OCI-LY1 (cell line): ENCODE results near the gene TRABD2B.

Source experiments
- H2AFZ ChIP-seq: fragments of 200-600 bp; sonication (generic), shearing (Covaris generic); 2 replicates; pipeline ENCODE4 v1.6.0; 2014; ENCODE audit warnings: antibody characterized with exemption, mild to moderate bottlenecking, low read length
- H3F3A ChIP-seq: fragments of 200-600 bp; sonication (generic), shearing (Covaris generic); 2 replicates; pipeline ENCODE4 v1.6.0; 2014; ENCODE audit warnings: mild to moderate bottlenecking, antibody characterized with exemption, low read length, moderate library complexity; ENCODE audit not compliant: insufficient read depth
- H3K27ac ChIP-seq: fragments of 200-600 bp; sonication (generic); 2 replicates; pipeline ENCODE4 v1.5.1; 2014; ENCODE audit warnings: low read length, mixed run types, mild to moderate bottlenecking, low read depth; ENCODE audit not compliant: poor library complexity, severe bottlenecking
- H3K27me3 ChIP-seq: fragments of 200-600 bp; sonication (generic); 2 replicates; pipeline ENCODE4 v1.6.0; 2014; ENCODE audit warnings: antibody characterized with exemption, mild to moderate bottlenecking, low read length, moderate library complexity; ENCODE audit not compliant: insufficient read depth
- H3K36me3 ChIP-seq: fragments of 200-600 bp; sonication (generic); 2 replicates; pipeline ENCODE4 v1.6.1; 2014; ENCODE audit warnings: mild to moderate bottlenecking, antibody characterized with exemption, low read length, moderate library complexity, mixed read lengths; ENCODE audit not compliant: insufficient read depth
- H3K4me1 ChIP-seq: fragments of 200-600 bp; sonication (generic); 2 replicates; pipeline ENCODE4 v1.5.1; 2014; ENCODE audit warnings: mild to moderate bottlenecking, low read length, moderate library complexity; ENCODE audit not compliant: insufficient read depth, severe bottlenecking
- H3K4me2 ChIP-seq: fragments of 200-600 bp; sonication (generic), shearing (Covaris generic); 2 replicates; pipeline ENCODE4 v1.6.1; 2014; ENCODE audit warnings: low read length
- H3K4me3 ChIP-seq: fragments of 200-600 bp; sonication (generic); 2 replicates; pipeline ENCODE4 v1.5.1; 2014; ENCODE audit warnings: low read length, low read depth, mild to moderate bottlenecking, mixed read lengths; ENCODE audit not compliant: poor library complexity, severe bottlenecking
- H3K79me2 ChIP-seq: fragments of 200-600 bp; shearing (Covaris generic); 2 replicates; pipeline ENCODE4 v1.6.1; 2016; ENCODE audit warnings: mixed run types, low read length, mixed read lengths; ENCODE audit not compliant: insufficient read depth
- H3K9ac ChIP-seq: fragments of 200-600 bp; sonication (generic), shearing (Covaris generic); 2 replicates; pipeline ENCODE4 v1.6.1; 2014; ENCODE audit warnings: mild to moderate bottlenecking, low read length, mixed read lengths
- H3K9me2 ChIP-seq: fragments of 200-600 bp; sonication (generic), shearing (Covaris generic); 2 replicates; pipeline ENCODE4 v1.6.1; 2014; ENCODE audit warnings: low read depth, mild to moderate bottlenecking, low read length, mixed read lengths
- H3K9me3 ChIP-seq: fragments of 200-600 bp; shearing (Covaris generic); 2 replicates; pipeline ENCODE4 v1.6.1; 2014; ENCODE audit warnings: low read length, mixed read lengths
- H4K20me1 ChIP-seq: fragments of 200-600 bp; sonication (generic), shearing (Covaris generic); 2 replicates; pipeline ENCODE4 v1.6.0; 2016; ENCODE audit warnings: mild to moderate bottlenecking, low read length; ENCODE audit not compliant: insufficient read depth
- EZH2 ChIP-seq: fragments of 200-600 bp; sonication (generic), shearing (Covaris generic); IDR thresholded peaks from 2 replicates; pipeline ENCODE4 v1.8.0; 2017; ENCODE audit warnings: borderline replicate concordance, mixed run types, mild to moderate bottlenecking, antibody characterized with exemption, low read length, moderate library complexity, mixed read lengths
- TF ChIP-seq, protein P1 (sequence below): fragments of 200-600 bp; sonication (generic), shearing (Covaris generic); IDR thresholded peaks from 2 replicates; pipeline ENCODE4 v1.5.1; 2017; ENCODE audit warnings: mild to moderate bottlenecking, antibody characterized with exemption, low read length, moderate library complexity, mixed read lengths

TRABD2B gene

DNA sequence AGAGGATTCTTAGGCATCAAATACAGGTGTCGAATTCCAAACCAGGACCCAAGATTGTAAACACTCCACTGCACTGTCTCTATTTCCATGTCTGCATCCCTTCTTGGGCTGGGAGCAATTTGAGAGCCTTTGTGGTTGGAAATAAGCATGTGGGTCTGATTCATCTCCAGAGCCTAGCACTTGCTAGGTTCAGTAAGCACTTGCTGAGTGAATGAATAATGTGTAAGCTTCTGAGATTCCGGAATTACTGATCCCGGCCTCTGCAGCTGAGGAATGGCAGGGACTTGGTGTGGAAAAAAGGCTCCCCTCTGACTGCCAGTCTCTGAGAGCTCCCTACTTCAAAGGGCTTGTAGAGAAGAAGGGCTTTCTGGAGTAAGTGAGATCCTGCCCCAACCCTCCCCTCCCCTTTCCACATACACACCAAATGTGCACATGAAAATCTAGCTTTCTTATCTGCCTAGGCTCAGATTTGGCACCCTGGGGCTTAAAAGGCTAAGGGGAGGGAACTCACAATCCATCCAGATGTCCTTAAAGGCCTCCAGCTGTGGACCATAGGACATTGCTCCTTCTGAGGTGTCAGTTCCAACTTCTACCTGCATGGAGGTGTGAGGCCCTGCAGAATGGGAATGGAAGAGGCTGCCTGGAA is 39.6 kb upstream of the TRABD2B start:
- no peaks in the 10 kb centered on the region for H3K4me1 ChIP-seq
- no peak overlapping the region for H3K4me2 ChIP-seq
- H3K4me3 ChIP-seq: no peak overlapping the region
- H3K9me2 ChIP-seq: no peaks in the 10 kb centered on the region
- H2AFZ ChIP-seq: no peak overlapping the region
- H4K20me1 ChIP-seq: no peaks in the 10 kb centered on the region
- no peaks in the 10 kb centered on the region for H3K27me3 ChIP-seq
- H3K9me3 ChIP-seq: no peaks in the 10 kb centered on the region
- no peaks in the 10 kb centered on the region for H3F3A ChIP-seq
- TF ChIP-seq, protein P1, sequence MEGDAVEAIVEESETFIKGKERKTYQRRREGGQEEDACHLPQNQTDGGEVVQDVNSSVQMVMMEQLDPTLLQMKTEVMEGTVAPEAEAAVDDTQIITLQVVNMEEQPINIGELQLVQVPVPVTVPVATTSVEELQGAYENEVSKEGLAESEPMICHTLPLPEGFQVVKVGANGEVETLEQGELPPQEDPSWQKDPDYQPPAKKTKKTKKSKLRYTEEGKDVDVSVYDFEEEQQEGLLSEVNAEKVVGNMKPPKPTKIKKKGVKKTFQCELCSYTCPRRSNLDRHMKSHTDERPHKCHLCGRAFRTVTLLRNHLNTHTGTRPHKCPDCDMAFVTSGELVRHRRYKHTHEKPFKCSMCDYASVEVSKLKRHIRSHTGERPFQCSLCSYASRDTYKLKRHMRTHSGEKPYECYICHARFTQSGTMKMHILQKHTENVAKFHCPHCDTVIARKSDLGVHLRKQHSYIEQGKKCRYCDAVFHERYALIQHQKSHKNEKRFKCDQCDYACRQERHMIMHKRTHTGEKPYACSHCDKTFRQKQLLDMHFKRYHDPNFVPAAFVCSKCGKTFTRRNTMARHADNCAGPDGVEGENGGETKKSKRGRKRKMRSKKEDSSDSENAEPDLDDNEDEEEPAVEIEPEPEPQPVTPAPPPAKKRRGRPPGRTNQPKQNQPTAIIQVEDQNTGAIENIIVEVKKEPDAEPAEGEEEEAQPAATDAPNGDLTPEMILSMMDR: no peak
- no peak for TF ChIP-seq EZH2
- H3K79me2 ChIP-seq: no peaks in the 10 kb centered on the region
- no peak overlapping the region for H3K27ac ChIP-seq
- H3K36me3 ChIP-seq: no peaks in the 10 kb centered on the region
- no peak overlapping the region for H3K9ac ChIP-seq

DNA sequence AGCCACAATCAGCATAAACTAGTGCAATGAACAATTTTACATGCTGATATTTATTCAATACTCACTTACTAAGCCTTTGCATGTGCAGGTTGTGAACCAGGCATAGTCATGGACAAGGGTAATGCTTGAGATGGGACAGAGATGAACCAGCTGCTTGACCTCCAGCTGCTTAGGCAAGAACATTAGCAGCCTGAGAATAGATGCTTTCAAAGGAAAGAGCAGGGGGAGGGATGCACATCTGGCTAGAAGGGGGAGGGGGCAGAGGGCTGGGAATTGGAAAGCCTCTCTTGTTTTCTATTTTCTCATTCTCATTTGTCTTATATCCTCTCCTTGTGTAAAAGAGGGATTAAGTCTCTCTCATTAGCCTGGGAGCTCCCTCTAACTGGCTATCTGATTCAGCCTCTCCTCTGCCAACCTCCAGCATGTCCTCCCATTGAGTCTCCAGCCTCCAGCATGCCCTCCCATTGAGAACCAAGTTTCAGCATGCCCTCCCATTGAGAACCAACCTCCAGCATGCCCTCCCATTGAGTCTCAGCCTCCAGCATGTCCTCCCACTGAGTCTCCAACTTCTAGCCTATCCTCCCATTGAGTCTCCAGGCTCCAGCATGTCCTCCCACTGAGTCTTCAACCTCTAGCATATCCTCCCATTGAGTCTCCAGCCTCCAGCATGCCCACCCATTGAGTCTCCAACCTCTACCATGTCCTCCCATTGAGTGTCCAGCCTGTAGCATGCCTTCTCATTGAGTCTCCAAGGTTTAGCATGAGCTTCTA is 38.4 kb upstream of the TRABD2B start:
- no peaks in the 10 kb centered on the region for H3K36me3 ChIP-seq
- H3K9ac ChIP-seq: no peak overlapping the region
- H2AFZ ChIP-seq: no peak overlapping the region
- no peaks in the 10 kb centered on the region for H3K9me3 ChIP-seq
- no peak overlapping the region for H3K4me2 ChIP-seq
- H3K4me3 ChIP-seq: no peak overlapping the region
- H3F3A ChIP-seq: no peaks in the 10 kb centered on the region
- H3K9me2 ChIP-seq: no peaks in the 10 kb centered on the region
- H3K4me1 ChIP-seq: no peaks in the 10 kb centered on the region
- H3K79me2 ChIP-seq: no peaks in the 10 kb centered on the region
- no peaks in the 10 kb centered on the region for H4K20me1 ChIP-seq
- H3K27ac ChIP-seq: no peak overlapping the region
- H3K27me3 ChIP-seq: no peaks in the 10 kb centered on the region
- TF ChIP-seq EZH2: no peak
- TF ChIP-seq, protein P1: no peak

DNA sequence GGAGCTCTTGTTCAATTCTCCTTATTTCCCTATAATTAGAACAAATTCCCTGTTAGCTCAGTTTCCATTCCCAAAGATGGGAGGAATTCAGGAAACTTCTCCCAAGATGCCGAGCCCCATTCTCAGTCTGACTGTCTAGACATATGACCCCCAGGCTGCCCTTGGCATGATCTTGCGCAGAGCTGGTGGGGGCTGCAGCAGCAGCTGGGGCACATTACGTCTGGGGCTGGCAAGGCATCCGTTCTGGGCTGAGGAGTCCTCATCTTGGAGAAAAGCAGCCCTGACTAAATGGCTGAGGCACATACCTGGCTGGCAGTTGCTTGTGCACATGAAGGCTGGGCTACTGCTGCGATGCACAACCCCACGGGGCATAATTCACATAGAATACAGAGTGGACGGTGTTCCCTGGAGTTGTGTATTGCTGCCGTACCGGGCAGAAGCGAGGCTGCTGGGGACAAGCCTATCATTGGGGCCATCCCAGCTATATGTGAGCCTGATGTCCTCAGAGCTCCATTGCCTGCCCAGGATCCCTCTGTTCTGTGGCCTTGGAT is 36.4 kb upstream of the TRABD2B start:
- H3K36me3 ChIP-seq: no peaks in the 10 kb centered on the region
- no peaks in the 10 kb centered on the region for H4K20me1 ChIP-seq
- no peaks in the 10 kb centered on the region for H3F3A ChIP-seq
- TF ChIP-seq, protein P1: no peak
- no peak for TF ChIP-seq EZH2
- no peak overlapping the region for H2AFZ ChIP-seq
- H3K4me3 ChIP-seq: no peak overlapping the region
- no peak overlapping the region for H3K9ac ChIP-seq
- no peak overlapping the region for H3K27ac ChIP-seq
- H3K9me2 ChIP-seq: no peaks in the 10 kb centered on the region
- H3K27me3 ChIP-seq: no peaks in the 10 kb centered on the region
- H3K4me1 ChIP-seq: no peaks in the 10 kb centered on the region
- H3K4me2 ChIP-seq: no peak overlapping the region
- H3K9me3 ChIP-seq: no peaks in the 10 kb centered on the region
- no peaks in the 10 kb centered on the region for H3K79me2 ChIP-seq
